Measurements from ENCODE around the gene ARFGAP1. TPM values are rescaled to one million over a fixed set of nuclear protein-coding genes. Genes with fewer than 3 reads are reported as not detected.

Gene ARFGAP1
- total RNA-seq, 1 donor from 2014 or later = 44.7 TPM

DNA sequence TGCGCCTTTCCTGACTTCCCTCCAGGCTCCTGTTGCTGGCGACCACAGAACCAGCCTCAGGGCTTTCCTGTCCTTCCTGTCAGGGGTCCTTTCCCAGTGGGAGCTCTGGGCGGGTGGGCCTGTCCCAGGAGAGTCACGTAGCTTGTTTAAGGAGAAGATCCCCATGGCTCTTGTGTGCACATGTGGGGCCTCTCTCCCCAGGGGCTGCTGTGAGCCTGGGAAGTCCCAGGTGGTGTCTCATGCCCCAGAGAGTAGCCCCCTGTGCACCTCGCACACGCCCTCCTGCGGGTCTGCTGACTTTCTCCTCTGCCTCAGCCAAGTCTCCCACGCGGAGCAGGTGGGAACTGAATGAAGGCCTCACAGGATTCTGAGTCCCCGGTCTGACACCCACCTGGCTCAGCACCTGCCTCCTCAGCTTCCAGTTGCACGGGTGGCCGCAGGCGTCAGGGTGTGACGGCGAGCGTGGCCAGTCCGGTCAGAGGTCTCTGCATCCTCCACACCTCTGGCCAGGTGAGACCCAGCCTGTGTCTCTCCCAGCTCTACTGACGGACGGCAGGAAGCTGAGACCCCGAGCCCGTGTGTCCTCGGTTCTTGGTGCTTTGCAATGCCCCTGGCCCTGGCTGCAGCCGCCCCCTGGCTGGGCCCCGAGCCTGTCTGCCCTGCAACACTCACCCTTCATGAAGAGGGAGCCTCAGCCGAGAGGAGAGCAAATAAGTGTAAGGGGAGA, 12.7 kb upstream of the ARFGAP1 start:
- no peak for DNase-seq (ENCODE audit: extremely low spot score in 2 of 2)
- no peaks in the 10 kb centered on the region for H3K27me3 ChIP-seq
- H3K36me3 ChIP-seq = no peaks in the 10 kb centered on the region
- H3K27ac ChIP-seq = no peak overlapping the region
- H3K9me3 ChIP-seq = no peaks in the 10 kb centered on the region
- no peak overlapping the region for H3K4me3 ChIP-seq
- intact Hi-C loops (cut with DNase I) = no loop called here
- H3K4me1 ChIP-seq = peaks cover 11% of the 10 kb centered on the region
- TF ChIP-seq, protein P1, sequence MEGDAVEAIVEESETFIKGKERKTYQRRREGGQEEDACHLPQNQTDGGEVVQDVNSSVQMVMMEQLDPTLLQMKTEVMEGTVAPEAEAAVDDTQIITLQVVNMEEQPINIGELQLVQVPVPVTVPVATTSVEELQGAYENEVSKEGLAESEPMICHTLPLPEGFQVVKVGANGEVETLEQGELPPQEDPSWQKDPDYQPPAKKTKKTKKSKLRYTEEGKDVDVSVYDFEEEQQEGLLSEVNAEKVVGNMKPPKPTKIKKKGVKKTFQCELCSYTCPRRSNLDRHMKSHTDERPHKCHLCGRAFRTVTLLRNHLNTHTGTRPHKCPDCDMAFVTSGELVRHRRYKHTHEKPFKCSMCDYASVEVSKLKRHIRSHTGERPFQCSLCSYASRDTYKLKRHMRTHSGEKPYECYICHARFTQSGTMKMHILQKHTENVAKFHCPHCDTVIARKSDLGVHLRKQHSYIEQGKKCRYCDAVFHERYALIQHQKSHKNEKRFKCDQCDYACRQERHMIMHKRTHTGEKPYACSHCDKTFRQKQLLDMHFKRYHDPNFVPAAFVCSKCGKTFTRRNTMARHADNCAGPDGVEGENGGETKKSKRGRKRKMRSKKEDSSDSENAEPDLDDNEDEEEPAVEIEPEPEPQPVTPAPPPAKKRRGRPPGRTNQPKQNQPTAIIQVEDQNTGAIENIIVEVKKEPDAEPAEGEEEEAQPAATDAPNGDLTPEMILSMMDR (IDR thresholded peaks at IDR 0.05) = no peak
- no peak for TF ChIP-seq POLR2AphosphoS5 (IDR thresholded peaks at IDR 0.05; ENCODE audit: insufficient read depth in 1 of 2, low read depth in 1 of 2)
- TF ChIP-seq POLR2A (IDR thresholded peaks at IDR 0.05) = no peak

DNA sequence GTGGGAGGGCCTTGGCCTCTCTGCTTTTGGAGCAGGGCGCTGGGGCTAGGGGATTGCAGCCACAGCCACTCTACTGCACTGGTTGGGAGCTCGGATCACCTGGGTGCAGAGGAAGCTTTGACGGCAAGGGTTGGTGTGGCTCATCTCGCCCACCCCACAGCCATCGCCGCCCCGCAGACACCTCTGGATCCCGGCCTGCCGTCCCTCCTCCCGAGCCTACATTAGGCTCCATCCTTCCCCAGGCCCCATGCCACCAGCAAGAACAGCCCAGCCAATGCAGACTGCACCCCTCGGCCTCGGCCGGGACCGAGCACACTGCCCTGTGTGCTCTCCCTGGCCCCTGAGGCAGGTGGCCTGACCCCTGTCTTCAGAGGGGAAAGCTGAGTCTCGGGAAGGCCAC, 12.1 kb upstream of the ARFGAP1 start:
- Histone ChIP-seq H3K9me3 (no peaks in the 10 kb centered on the region), H3K27ac (no peak overlapping the region), H3K4me1 (peaks cover 10% of the 10 kb centered on the region), H3K36me3 (no peaks in the 10 kb centered on the region), H3K4me3 (no peak overlapping the region), H3K27me3 (no peaks in the 10 kb centered on the region)
- no peak for DNase-seq (ENCODE audit: extremely low spot score in 2 of 2)
- intact Hi-C loops (cut with DNase I) = no loop called here
- no peak for TF ChIP-seq POLR2AphosphoS5 (IDR thresholded peaks at IDR 0.05; ENCODE audit: insufficient read depth in 1 of 2, low read depth in 1 of 2)
- TF ChIP-seq POLR2A (IDR thresholded peaks at IDR 0.05) = no peak
- TF ChIP-seq, protein P1 (IDR thresholded peaks at IDR 0.05) = no peak

DNA sequence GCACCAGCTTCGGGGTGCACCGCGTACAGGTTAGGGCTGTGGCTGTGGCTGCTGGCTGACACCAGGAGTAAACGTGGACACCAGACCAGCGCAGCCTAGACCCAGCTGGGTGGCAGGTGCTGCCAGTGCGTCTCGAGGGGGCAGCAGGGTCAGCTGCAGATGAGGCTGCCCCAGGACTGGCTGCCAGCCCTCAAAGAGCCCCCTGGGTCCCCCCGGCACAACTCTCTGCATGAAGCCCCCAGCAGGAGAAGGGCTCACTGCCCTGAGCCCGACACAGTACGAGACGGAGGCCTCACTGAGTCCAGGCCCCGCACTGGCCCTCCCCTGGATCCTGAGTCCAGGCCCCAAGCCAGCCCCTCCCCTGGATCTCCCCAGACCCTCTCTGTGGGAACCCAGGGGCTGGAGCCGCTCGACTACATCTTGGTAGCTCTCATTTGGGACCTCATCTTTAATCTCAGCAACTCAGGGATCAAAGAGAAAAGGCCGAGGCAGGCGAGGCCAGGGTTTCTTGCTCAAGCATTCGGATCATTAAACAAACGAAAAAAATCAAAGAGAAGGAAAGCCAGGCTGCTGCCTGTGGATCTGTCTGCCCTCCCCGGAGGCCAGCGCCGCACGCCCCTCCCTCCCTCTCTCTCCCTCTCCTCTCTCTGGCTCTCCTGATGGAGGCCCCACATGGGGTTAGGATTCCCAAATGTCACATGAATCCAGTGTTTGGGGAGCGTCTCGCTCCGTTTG, 11.4 kb upstream of the ARFGAP1 start:
- Histone ChIP-seq H3K4me1 (peaks cover 10% of the 10 kb centered on the region), H3K4me3 (no peak overlapping the region), H3K27me3 (no peaks in the 10 kb centered on the region), H3K9me3 (no peaks in the 10 kb centered on the region), H3K36me3 (no peaks in the 10 kb centered on the region), H3K27ac (peak overlapping the region; percentile 20)
- no peak for DNase-seq (ENCODE audit: extremely low spot score in 2 of 2)
- TF ChIP-seq POLR2AphosphoS5 (IDR thresholded peaks at IDR 0.05; ENCODE audit: insufficient read depth in 1 of 2, low read depth in 1 of 2) (no peak), POLR2A (IDR thresholded peaks at IDR 0.05) (no peak)
- TF ChIP-seq, protein P1 (IDR thresholded peaks at IDR 0.05) = no peak
- intact Hi-C loops (cut with DNase I) = no loop called here

DNA sequence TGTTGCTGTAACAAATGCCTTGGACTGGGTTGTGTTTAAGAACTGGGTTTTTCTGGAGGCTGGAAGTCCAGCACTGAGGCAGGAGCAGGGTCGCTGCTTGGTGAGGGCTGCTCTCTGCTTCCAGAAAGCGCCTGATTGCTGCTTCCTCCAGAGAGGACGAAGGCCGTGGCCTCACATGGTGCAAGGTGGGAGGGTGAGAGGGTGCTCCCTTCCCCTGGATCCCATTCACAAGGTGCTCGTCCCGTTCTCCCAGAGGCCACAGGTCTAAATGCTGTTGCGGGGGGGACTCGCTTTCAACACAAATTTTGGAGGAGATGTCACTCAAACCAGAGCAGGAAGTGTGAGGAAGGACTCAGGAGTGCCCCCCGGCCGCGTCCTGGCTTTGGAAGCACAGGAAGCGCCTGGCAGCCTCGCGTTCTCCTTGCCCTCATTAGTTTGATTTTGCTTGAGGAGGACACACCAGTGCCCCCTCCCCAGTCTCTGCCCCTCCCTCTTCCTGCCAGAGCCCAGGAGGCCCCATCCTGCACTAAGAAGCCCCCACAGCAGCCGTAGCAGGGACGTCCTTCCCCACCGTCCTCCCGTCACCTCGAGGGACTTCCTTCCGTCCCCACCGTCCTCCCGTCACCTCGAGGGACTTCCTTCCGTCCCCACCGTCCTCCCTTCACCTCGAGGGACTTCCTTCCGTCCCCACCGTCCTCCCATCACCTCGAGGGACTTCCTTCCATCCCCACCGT, 10.7 kb upstream of the ARFGAP1 start:
- Histone ChIP-seq H3K9me3 (no peaks in the 10 kb centered on the region), H3K27ac (no peak overlapping the region), H3K27me3 (no peaks in the 10 kb centered on the region), H3K4me3 (no peak overlapping the region), H3K4me1 (peaks cover 10% of the 10 kb centered on the region), H3K36me3 (no peaks in the 10 kb centered on the region)
- no peak for DNase-seq (ENCODE audit: extremely low spot score in 2 of 2)
- intact Hi-C loops (cut with DNase I) = no loop called here
- TF ChIP-seq, protein P1 (IDR thresholded peaks at IDR 0.05) = no peak
- no peak for TF ChIP-seq POLR2AphosphoS5 (IDR thresholded peaks at IDR 0.05; ENCODE audit: insufficient read depth in 1 of 2, low read depth in 1 of 2)
- TF ChIP-seq POLR2A (IDR thresholded peaks at IDR 0.05) = no peak

Measured in vagina (tissue), 2 donors.